Common myeloid progenitor, CD34-positive (primary cell): Measurements from ENCODE around the gene KRTAP1-3. TPM values are rescaled to one million over a fixed set of nuclear protein-coding genes. Genes with fewer than 3 reads are reported as not detected.
"Not testable (repeated sequence)": the region's sequence is repeated elsewhere in the genome, so short reads cannot be mapped to it uniquely, and the experiment has no call there.

Experiments
- CTCF ChIA-PET: fragments of 350-600 bp; sonication (Branson Sonifier 250); formaldehyde crosslinking; loops from one replicate; lab custom pipeline; 2021; ENCODE audit warnings: antibody characterized with exemption; lab: Charles Lee
- POLR2A ChIA-PET: fragments of 350-600 bp; sonication (Branson Sonifier 250); formaldehyde crosslinking; loops from one replicate; lab custom pipeline; 2021; ENCODE audit warnings: antibody characterized with exemption; lab: Charles Lee
- DNase-seq, 3 donors: peaks; one replicate each; pipeline versions ENCODE4 v3.0.0 to v3.0.0-alpha.2; 2013
- H3K27ac ChIP-seq, 2 experiments: 1 replicate in 1 of 2; 2 replicates in 1 of 2; pipeline ENCODE4 v1.7.0; 2013; ENCODE audit warnings: inconsistent platforms in 2 of 2, low read length in 2 of 2, mild to moderate bottlenecking in 2 of 2, low read depth in 1 of 2, moderate library complexity in 1 of 2; ENCODE audit not compliant: severe bottlenecking in 2 of 2, insufficient read depth in 1 of 2, poor library complexity in 1 of 2
- H3K27me3 ChIP-seq, 5 experiments: replicated peaks in 2 of 5; 1 replicate in 3 of 5; 2 replicates in 2 of 5; pipeline versions ENCODE4 v1.6.1 to v1.7.0; 2013; ENCODE audit warnings: low read length in 4 of 5, mild to moderate bottlenecking in 2 of 5, moderate library complexity in 2 of 5, inconsistent platforms in 1 of 5; ENCODE audit not compliant: insufficient read depth in 5 of 5, control insufficient read depth in 4 of 5
- H3K36me3 ChIP-seq, 4 experiments: 1 replicate in 2 of 4; 2 replicates in 2 of 4; pipeline versions ENCODE4 v1.6.1 to v1.7.0; 2013; ENCODE audit warnings: low read length in 3 of 4, control low read depth in 1 of 4, mild to moderate bottlenecking in 1 of 4; ENCODE audit not compliant: control insufficient read depth in 4 of 4, insufficient read depth in 4 of 4
- H3K4me1 ChIP-seq, 4 experiments: 1 replicate in 3 of 4; 2 replicates in 1 of 4; pipeline versions ENCODE4 v1.6.1 to v1.7.1; 2013; ENCODE audit warnings: low read length in 3 of 4, mild to moderate bottlenecking in 3 of 4, control low read depth in 1 of 4, inconsistent platforms in 1 of 4, moderate library complexity in 1 of 4; ENCODE audit not compliant: control insufficient read depth in 4 of 4, insufficient read depth in 4 of 4; ENCODE audit errors: control extremely low read depth in 1 of 4
- H3K4me3 ChIP-seq, 7 experiments: 1 replicate in 4 of 7; 2 replicates in 3 of 7; pipeline versions ENCODE4 v1.5.1 to v1.7.0; 2013; ENCODE audit warnings: mild to moderate bottlenecking in 7 of 7, low read length in 6 of 7, moderate library complexity in 6 of 7, inconsistent platforms in 2 of 7, low read depth in 2 of 7, control low read depth in 1 of 7; ENCODE audit not compliant: insufficient read depth in 4 of 7, control insufficient read depth in 1 of 7; ENCODE audit errors: extremely low read depth in 1 of 7
- H3K9me3 ChIP-seq, 5 experiments: 1 replicate in 4 of 5; 2 replicates in 1 of 5; pipeline versions ENCODE4 v1.6.1 to v1.7.1; 2013; ENCODE audit warnings: low read length in 4 of 5, mild to moderate bottlenecking in 2 of 5, inconsistent platforms in 1 of 5, low read depth in 1 of 5, moderate library complexity in 1 of 5; ENCODE audit not compliant: control insufficient read depth in 4 of 5, insufficient read depth in 2 of 5; ENCODE audit errors: control extremely low read depth in 1 of 5
- WGBS: methylation state at CpG from one replicate; pipeline ENCODE4 v1.1.5; 2013; ENCODE audit not compliant: insufficient coverage; 5-methylcytosine and 5-hydroxymethylcytosine counted together
- polyA plus RNA-seq: library from polyadenylated mRNA; unstranded; fragments of 120-200 nt; gene quantifications from one replicate; pipeline ENCODE4 v1.2.1, GENCODE V29; 2013

KRTAP1-3 gene, protein sequence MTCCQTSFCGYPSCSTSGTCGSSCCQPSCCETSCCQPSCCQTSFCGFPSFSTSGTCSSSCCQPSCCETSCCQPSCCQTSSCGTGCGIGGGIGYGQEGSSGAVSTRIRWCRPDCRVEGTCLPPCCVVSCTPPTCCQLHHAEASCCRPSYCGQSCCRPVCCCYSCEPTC
- polyA plus RNA-seq, result not detected

DNA sequence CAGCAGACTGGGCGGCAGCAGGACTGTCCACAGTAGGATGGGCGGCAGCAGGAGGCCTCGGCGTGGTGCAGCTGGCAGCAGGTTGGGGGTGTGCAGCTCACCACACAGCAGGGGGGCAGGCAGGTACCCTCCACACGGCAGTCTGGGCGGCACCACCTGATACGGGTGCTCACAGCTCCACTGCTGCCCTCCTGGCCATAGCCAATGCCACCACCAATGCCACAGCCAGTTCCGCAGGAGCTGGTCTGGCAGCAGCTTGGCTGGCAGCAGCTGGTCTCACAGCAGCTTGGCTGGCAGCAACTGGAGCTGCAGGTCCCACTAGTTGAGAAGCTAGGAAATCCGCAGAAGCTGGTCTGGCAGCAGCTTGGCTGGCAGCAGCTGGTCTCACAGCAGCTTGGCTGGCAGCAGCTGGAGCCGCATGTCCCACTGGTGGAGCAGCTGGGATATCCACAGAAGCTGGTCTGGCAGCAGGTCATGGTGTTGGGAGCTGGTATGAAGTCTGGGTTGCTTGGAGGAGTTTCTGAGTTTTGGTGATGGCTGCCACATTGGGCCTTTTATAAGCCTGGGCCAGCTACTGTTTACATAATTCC, at the start of gene KRTAP1-3:
KRTAP1-3 (minus strand) TSS at position 529 of the 590 bp plus-strand sequence; CDS start at position 476, 53 bp downstream.
- H3K9me3 ChIP-seq, H3K4me3 ChIP-seq, H3K27ac ChIP-seq, H3K4me1 ChIP-seq, DNase-seq, POLR2A ChIA-PET, H3K36me3 ChIP-seq, H3K27me3 ChIP-seq: not testable (repeated sequence)
- 97% methylated on average over 4 of the region's 10 CpGs for WGBS
- CTCF ChIA-PET, result interaction anchor here (0.7 kb wide), 1 partner anchor 1685 kb away, joined by 3 read pairs; no protein-coding TSS in a partner anchor

DNA sequence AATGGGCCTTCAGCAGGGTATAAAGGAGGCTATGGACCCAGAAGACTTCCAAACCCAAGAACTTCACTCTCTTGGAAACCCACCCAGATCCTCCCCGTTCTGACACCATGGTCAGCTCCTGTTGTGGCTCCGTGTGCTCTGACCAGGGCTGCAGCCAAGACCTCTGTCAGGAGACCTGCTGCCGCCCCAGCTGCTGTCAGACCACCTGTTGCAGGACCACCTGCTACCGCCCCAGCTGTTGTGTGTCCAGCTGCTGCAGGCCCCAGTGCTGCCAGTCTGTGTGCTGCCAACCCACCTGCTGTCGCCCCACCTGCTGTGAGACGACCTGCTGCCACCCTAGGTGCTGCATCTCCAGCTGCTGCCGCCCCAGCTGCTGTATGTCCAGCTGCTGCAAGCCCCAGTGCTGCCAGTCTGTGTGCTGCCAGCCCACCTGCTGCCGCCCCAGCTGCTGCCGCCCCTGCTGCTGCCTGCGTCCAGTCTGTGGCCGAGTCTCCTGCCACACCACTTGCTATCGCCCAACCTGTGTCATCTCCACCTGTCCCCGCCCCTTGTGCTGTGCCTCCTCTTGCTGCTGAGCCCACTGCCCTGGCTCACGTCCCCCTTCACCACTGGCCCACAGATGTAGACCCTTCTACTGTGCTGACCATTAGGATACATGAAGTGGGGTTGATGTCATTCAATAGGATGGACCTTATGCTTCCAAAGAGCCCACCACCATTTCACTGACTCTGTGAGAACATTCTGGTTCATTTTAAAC, 49.6 kb upstream of the KRTAP1-3 start, which contains the start of gene KRTAP4-7:
KRTAP4-7 (plus strand) TSS at position 51 of the 757 bp plus-strand sequence; CDS start at position 108, 57 bp downstream.
- CTCF ChIA-PET, H3K27ac ChIP-seq: not testable (repeated sequence)
- POLR2A ChIA-PET, result interaction anchor here (0.6 to 0.7 kb wide), 2 partner anchors 41 to 255 kb away, joined by 3 read pairs; no protein-coding TSS in a partner anchor

DNA sequence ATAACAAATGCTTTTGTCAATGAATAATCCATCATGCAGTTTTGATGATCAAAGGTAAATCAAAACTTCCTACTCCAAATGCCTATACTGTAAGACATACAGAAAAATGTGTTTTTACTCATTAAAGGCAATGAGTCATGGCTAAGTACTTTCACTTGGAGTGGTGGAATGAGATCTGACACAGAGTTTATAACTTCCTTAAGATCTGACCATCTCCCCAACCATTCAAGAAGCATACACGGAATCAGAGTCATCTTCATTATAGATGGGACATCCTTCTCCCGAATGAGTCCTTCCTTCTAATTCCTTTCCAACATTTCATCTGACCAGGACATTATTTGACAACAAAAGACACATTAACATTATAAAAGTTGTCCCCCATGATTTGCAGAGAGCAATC, 48.8 kb upstream of the KRTAP1-3 start:
- POLR2A ChIA-PET, H3K9me3 ChIP-seq, H3K27me3 ChIP-seq, H3K4me1 ChIP-seq, H3K27ac ChIP-seq, H3K36me3 ChIP-seq, DNase-seq, H3K4me3 ChIP-seq, CTCF ChIA-PET: not testable (repeated sequence)
- WGBS, result no CpG with 5 or more reads among the region's 2 CpGs

More for the DNA sequence above, 49.6 kb upstream of the KRTAP1-3 start, which contains the start of gene KRTAP4-7:
- H3K4me3 ChIP-seq, H3K36me3 ChIP-seq, H3K27me3 ChIP-seq, DNase-seq, H3K4me1 ChIP-seq, H3K9me3 ChIP-seq: not testable (repeated sequence)
- 93% methylated on average over 5 of the region's 14 CpGs for WGBS

DNA sequence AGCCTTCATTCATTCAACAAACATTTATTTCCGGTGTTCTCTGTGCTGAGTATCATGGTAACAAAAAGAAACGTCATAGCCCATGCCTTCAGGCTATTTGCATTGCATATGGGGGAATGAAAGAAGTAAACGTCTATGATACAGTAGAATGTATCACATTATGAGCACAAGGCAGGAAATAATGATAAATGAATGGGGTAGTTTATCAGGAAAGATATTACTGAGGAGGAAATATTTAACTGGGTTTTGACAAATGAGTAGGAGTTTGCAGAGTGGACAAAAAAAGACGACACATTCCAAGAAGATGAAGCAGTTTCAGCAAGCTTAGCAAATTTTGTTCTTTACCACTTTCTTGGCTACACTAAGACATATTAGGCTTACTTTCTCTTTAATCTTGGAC, 48.0 kb upstream of the KRTAP1-3 start:
- CTCF ChIA-PET, result no interaction called here
- no peak overlapping the region for H3K27ac ChIP-seq

DNA sequence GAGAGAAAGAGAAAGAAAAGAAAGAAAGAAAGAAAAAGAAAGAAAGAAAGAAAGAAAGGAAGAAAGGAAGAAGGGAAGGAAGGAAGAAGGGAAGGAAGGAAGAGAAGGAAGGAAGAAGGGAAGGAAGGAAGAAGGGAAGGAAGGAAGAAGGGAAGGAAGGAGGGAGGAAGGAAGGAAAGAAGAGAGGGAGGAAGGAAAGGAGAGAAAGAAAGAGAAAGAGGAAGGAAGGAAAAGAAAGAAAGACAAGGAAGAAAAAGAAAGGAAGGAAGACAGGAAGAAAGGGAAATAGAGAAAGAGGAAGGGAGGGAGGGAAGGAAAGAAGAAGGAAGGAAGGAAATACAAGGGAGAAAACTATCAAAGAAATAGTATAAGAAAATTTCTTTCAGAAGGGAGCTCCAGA, 42.1 kb upstream of the KRTAP1-3 start:
- Histone ChIP-seq H3K36me3 (no peaks in the 10 kb centered on the region), H3K9me3 (no peaks in the 10 kb centered on the region), H3K27me3 (no peaks in the 10 kb centered on the region), H3K4me3 (no peak overlapping the region), H3K27ac (no peak overlapping the region), H3K4me1 (no peaks in the 10 kb centered on the region)
- DNase-seq, result no peak
- POLR2A ChIA-PET, result no interaction called here
- CTCF ChIA-PET, result no interaction called here

More for the DNA sequence above, 48.0 kb upstream of the KRTAP1-3 start:
- POLR2A ChIA-PET, result no interaction called here
- H3K4me3 ChIP-seq, result no peak overlapping the region
- no peaks in the 10 kb centered on the region for H3K27me3 ChIP-seq
- H3K36me3 ChIP-seq, result no peaks in the 10 kb centered on the region
- WGBS, result 100% methylated on average over 1 of the region's 4 CpGs
- no peaks in the 10 kb centered on the region for H3K4me1 ChIP-seq
- DNase-seq, result no peak
- H3K9me3 ChIP-seq, result no peaks in the 10 kb centered on the region

DNA sequence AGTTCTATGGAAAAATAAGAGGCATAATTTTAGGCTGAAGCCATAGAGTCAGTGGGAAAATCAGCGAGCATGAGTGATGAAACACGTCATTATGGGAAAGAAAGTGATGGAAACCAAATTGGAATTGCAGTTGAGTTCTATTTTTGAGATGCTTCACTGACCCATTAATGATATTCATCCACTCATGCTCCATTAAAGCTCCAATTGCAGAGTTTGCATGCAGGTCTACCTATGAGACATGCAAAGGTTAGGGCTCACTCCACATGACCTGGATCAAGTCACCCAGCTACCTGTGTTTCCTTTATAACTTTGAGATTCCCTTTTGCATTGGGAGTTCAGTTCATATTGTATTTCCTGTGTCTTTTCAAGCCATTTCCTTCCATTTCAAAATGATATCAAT, 39.0 kb upstream of the KRTAP1-3 start:
- Histone ChIP-seq H3K9me3 (no peaks in the 10 kb centered on the region), H3K27me3 (no peaks in the 10 kb centered on the region), H3K27ac (no peak overlapping the region), H3K4me3 (no peak overlapping the region), H3K4me1 (no peaks in the 10 kb centered on the region), H3K36me3 (no peaks in the 10 kb centered on the region)
- POLR2A ChIA-PET, result no interaction called here
- 100% methylated on average over 1 of the region's 2 CpGs for WGBS
- DNase-seq, result no peak
- CTCF ChIA-PET, result no interaction called here
